Calu3 (cell line): ENCODE data around the gene TMEM260. TPM values are rescaled to one million over a fixed set of nuclear protein-coding genes. Genes with fewer than 3 reads are reported as not detected.
"Not testable (repeated sequence)": the region's sequence is repeated elsewhere in the genome, so short reads cannot be mapped to it uniquely, and the experiment has no call there.

ENCODE experiments used
- BruUV-seq: library from RNA; stranded (reverse); fragments of 400-500 nt; replicated peaks from 2 replicates; lab custom pipeline; 2021; lab: Mats Ljungman, UMichigan
- CTCF ChIA-PET: fragments of 300-600 bp; sonication (Branson Sonifier 250); formaldehyde crosslinking; loops from one replicate; lab custom pipeline; 2022; ENCODE audit warnings: antibody characterized with exemption; lab: Charles Lee
- DNase-seq: peaks from one replicate; pipeline ENCODE4 v3.0.0; 2022
- H3K27ac Mint-ChIP-seq: one replicate; pipeline ENCODE4 v1.8.0; 2022; ENCODE audit warnings: mixed read lengths; ENCODE audit not compliant: unreplicated experiment
- H3K27me3 Mint-ChIP-seq: one replicate; pipeline ENCODE4 v1.8.0; 2022; ENCODE audit warnings: mixed read lengths; ENCODE audit not compliant: unreplicated experiment
- H3K36me3 Mint-ChIP-seq: one replicate; pipeline ENCODE4 v1.8.0; 2022; ENCODE audit warnings: mild to moderate bottlenecking, moderate library complexity, mixed read lengths; ENCODE audit not compliant: insufficient read depth, unreplicated experiment
- H3K4me1 Mint-ChIP-seq: one replicate; pipeline ENCODE4 v1.8.0; 2022; ENCODE audit warnings: mild to moderate bottlenecking, low read depth, mixed read lengths; ENCODE audit not compliant: unreplicated experiment
- H3K4me3 Mint-ChIP-seq: one replicate; pipeline ENCODE4 v1.8.0; 2022; ENCODE audit warnings: mild to moderate bottlenecking, low read depth, moderate library complexity, mixed read lengths; ENCODE audit not compliant: unreplicated experiment
- H3K9me3 Mint-ChIP-seq: one replicate; pipeline ENCODE4 v1.8.0; 2022; ENCODE audit warnings: low read depth, mixed read lengths; ENCODE audit not compliant: unreplicated experiment
- intact Hi-C: fragments of 100-400 bp; cut with micrococcal nuclease; formaldehyde crosslinking; loops from one replicate; pipeline ENCODE4 v1.10.0; 2022; ENCODE audit not compliant: unreplicated experiment
- total RNA-seq: library from RNA; stranded (reverse); gene quantifications from 2 replicates; pipeline ENCODE4 v1.2.3, GENCODE V29; 2022
- TF ChIP-seq, protein P1 (sequence below): fragments of 200-600 bp; IDR thresholded peaks from one replicate; pipeline ENCODE4 v1.8.0; 2022; ENCODE audit warnings: antibody characterized with exemption; ENCODE audit not compliant: unreplicated experiment

The TMEM260 gene
- total RNA-seq, 1 experiment from 2014 or later: 18.3 TPM

DNA sequence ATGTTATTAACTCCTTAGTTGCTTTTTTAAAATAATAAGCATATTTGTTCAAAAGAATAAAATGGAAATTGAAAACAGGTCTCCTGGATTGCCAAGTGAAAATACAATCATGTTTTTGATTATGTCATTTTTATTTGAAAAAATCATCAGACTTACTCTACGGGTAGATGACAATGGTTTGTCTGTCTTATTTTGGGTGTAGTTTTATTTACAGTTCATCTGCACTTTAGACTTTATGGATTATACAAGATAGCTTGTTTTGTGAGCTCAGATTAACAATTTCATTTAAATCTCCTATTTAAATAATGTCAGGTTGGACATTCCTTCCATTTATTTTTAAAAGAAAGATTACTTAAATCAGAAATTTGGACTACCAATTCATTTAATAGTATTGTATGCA, 14.8 kb downstream of the TMEM260 start:
- DNase-seq: no peak
- H3K27me3 Mint-ChIP-seq: no peaks in the 10 kb centered on the region
- no TSS peak for BruUV-seq

DNA sequence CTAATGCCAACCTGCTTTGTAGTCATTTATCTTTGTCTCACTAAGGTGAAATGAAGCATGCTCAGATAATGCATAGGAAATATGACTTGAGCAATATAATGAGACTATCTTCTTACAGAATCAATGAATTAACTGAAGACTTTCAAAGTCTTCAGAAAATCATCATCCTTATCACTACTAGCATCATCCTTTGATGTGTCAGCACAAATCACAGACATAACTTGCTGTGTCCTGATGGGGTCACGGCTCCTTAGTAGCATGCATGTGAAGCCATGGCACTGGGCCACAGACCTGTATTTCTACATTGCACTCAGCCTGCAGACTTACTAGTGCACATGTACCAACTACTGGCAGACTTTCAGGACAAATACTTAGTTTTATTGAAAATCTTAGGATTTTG, 18.9 kb downstream of the TMEM260 start:
- intact Hi-C loops: no loop called here
- H3K4me1 Mint-ChIP-seq: no peaks in the 10 kb centered on the region
- BruUV-seq: no TSS peak
- no peaks in the 10 kb centered on the region for H3K36me3 Mint-ChIP-seq
- no peak overlapping the region for H3K27ac Mint-ChIP-seq
- no peaks in the 10 kb centered on the region for H3K27me3 Mint-ChIP-seq
- CTCF ChIA-PET: no interaction called here
- no peak overlapping the region for H3K4me3 Mint-ChIP-seq
- TF ChIP-seq, protein P1, sequence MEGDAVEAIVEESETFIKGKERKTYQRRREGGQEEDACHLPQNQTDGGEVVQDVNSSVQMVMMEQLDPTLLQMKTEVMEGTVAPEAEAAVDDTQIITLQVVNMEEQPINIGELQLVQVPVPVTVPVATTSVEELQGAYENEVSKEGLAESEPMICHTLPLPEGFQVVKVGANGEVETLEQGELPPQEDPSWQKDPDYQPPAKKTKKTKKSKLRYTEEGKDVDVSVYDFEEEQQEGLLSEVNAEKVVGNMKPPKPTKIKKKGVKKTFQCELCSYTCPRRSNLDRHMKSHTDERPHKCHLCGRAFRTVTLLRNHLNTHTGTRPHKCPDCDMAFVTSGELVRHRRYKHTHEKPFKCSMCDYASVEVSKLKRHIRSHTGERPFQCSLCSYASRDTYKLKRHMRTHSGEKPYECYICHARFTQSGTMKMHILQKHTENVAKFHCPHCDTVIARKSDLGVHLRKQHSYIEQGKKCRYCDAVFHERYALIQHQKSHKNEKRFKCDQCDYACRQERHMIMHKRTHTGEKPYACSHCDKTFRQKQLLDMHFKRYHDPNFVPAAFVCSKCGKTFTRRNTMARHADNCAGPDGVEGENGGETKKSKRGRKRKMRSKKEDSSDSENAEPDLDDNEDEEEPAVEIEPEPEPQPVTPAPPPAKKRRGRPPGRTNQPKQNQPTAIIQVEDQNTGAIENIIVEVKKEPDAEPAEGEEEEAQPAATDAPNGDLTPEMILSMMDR: no peak
- no peak for DNase-seq
- H3K9me3 Mint-ChIP-seq: no peaks in the 10 kb centered on the region

More for the DNA sequence above, 14.8 kb downstream of the TMEM260 start:
- no peak overlapping the region for H3K27ac Mint-ChIP-seq
- no peaks in the 10 kb centered on the region for H3K36me3 Mint-ChIP-seq
- H3K9me3 Mint-ChIP-seq: no peaks in the 10 kb centered on the region
- TF ChIP-seq, protein P1: no peak
- intact Hi-C loops: no loop called here
- CTCF ChIA-PET: no interaction called here
- no peak overlapping the region for H3K4me3 Mint-ChIP-seq
- no peaks in the 10 kb centered on the region for H3K4me1 Mint-ChIP-seq

DNA sequence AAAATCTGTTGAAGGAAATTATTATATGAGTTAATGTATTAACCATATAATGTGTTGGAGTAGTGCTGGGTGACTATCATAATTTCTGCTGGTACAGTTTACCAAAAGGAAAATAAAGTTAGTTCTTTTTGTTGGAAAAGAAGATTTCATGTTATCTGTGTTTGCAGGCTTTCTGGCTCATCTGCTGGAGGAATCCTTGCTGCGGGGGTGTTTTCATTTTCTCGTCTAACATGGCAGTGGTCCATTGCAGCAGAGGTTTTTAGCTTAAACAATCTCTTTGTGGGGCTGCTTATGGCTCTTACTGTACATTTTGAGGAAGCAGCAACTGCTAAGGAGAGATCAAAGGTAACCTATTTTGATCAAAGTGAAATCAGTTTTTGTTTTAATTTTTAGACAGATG, 24.1 kb downstream of the TMEM260 start:
- CTCF ChIA-PET: no interaction called here
- intact Hi-C loops: no loop called here
- no peak overlapping the region for H3K27ac Mint-ChIP-seq
- no peak for DNase-seq
- H3K9me3 Mint-ChIP-seq: no peaks in the 10 kb centered on the region
- no peaks in the 10 kb centered on the region for H3K36me3 Mint-ChIP-seq
- no peaks in the 10 kb centered on the region for H3K27me3 Mint-ChIP-seq
- TF ChIP-seq, protein P1: no peak
- no TSS peak for BruUV-seq
- no peaks in the 10 kb centered on the region for H3K4me1 Mint-ChIP-seq
- H3K4me3 Mint-ChIP-seq: no peak overlapping the region

DNA sequence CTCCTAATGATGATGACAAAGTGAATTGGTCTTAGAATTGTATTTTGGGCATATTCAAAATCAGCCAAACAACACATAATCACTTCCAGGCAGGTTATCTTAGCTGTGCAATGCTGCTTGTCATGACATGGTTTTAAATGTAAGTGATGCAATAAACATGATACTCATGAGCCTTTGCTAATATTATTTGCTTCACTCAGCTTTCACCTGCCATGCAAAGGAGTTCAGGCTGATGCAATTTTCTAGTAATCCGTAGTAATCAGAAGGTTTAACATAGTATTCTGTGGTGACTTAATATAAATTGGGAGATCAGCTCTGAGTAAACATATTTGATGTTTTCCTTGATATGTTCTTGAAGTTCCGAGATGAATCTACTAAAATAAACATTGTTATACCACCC, 29.1 kb downstream of the TMEM260 start:
- Mint-ChIP-seq H3K4me1 (no peaks in the 10 kb centered on the region), H3K27me3 (no peaks in the 10 kb centered on the region), H3K27ac (no peak overlapping the region), H3K36me3 (no peaks in the 10 kb centered on the region), H3K4me3 (no peak overlapping the region), H3K9me3 (no peaks in the 10 kb centered on the region)
- intact Hi-C loops: no loop called here
- CTCF ChIA-PET: no interaction called here
- no peak for DNase-seq
- TF ChIP-seq, protein P1: no peak
- no TSS peak for BruUV-seq

DNA sequence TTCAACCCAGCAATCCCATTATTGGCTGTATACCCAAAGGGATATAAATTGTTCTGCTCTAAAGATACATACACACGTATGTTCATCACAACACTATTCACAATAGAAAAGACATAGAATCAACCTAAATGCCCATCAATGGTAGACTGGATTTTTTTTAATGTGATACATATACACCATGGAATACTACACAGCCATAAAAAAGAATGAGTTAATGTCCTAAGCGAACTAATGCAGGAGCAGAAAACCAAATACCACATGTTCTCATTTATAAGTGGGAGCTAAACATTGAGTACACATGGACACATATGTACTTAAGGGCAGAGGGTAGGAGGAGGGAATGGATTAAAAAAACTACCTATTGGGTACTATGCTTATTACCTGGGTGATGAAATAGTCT, 32.1 kb downstream of the TMEM260 start:
- BruUV-seq, DNase-seq, intact Hi-C loops, H3K36me3 Mint-ChIP-seq, H3K27ac Mint-ChIP-seq, H3K4me1 Mint-ChIP-seq, CTCF ChIA-PET, H3K9me3 Mint-ChIP-seq, H3K4me3 Mint-ChIP-seq, H3K27me3 Mint-ChIP-seq: not testable (repeated sequence)
